ENCODE measurements around the gene RILPL1. TPM values are rescaled to one million over a fixed set of nuclear protein-coding genes. Genes with fewer than 3 reads are reported as not detected.

The RILPL1 gene
- total and polyA plus RNA-seq, 2 experiments from 2014 or later = 13.6 to 17.5 TPM

GRCh38 chr12:123499332-123499731 is 34.2 kb downstream of the RILPL1 start:
- no peaks in the 10 kb centered on the region for H3K9me3 ChIP-seq (ENCODE audit: low read depth)
- H3K36me3 ChIP-seq (replicated peaks; ENCODE audit: insufficient read depth, low read depth) = no peaks in the 10 kb centered on the region
- H3K4me1 ChIP-seq (ENCODE audit: insufficient read depth) = no peaks in the 10 kb centered on the region
- H3K79me2 ChIP-seq = no peaks in the 10 kb centered on the region
- DNase-seq (ENCODE audit: low spot score) = no peak
- no peak overlapping the region for H3K4me3 ChIP-seq
- H3K4me2 ChIP-seq = no peak overlapping the region
- H2AFZ ChIP-seq = no peak overlapping the region
- WGBS (ENCODE audit: low lambda C conversion rate, missing lambda C conversion rate) = 95% methylated on average over 16 of the region's 16 CpGs
- TF ChIP-seq EZH2phosphoT487 (IDR thresholded peaks at IDR 0.05; ENCODE audit: low read depth, severe bottlenecking, unreplicated experiment) = no peak
- TF ChIP-seq CTCF (IDR thresholded peaks at IDR 0.05; ENCODE audit: poor library complexity) = no peak
- TF ChIP-seq EZH2 (IDR thresholded peaks at IDR 0.05; ENCODE audit: borderline replicate concordance) = no peak
- H4K20me1 ChIP-seq (ENCODE audit: insufficient read depth, poor library complexity, severe bottlenecking) = no peaks in the 10 kb centered on the region
- no peak overlapping the region for H3K27ac ChIP-seq
- H3K27me3 ChIP-seq = no peaks in the 10 kb centered on the region
- no peaks in the 10 kb centered on the region for H3K9me2 ChIP-seq (replicated peaks; ENCODE audit: insufficient read depth)

- Histone ChIP-seq H3K36me3 (replicated peaks; ENCODE audit: insufficient read depth, low read depth) (no peaks in the 10 kb centered on the region), H3K4me1 (ENCODE audit: insufficient read depth) (no peaks in the 10 kb centered on the region), H3K4me3 (no peak overlapping the region), H3K9me3 (ENCODE audit: low read depth) (no peaks in the 10 kb centered on the region), H3K79me2 (no peaks in the 10 kb centered on the region), H3K9me2 (replicated peaks; ENCODE audit: insufficient read depth) (no peaks in the 10 kb centered on the region), H3K27me3 (no peaks in the 10 kb centered on the region), H3K27ac (no peak overlapping the region), H3K4me2 (no peak overlapping the region), H2AFZ (no peak overlapping the region), H4K20me1 (ENCODE audit: insufficient read depth, poor library complexity, severe bottlenecking) (no peaks in the 10 kb centered on the region)
- 93% methylated on average over 13 of the region's 13 CpGs for WGBS (ENCODE audit: low lambda C conversion rate, missing lambda C conversion rate)
- TF ChIP-seq EZH2 (IDR thresholded peaks at IDR 0.05; ENCODE audit: borderline replicate concordance) (no peak), CTCF (IDR thresholded peaks at IDR 0.05; ENCODE audit: poor library complexity) (no peak), EZH2phosphoT487 (IDR thresholded peaks at IDR 0.05; ENCODE audit: low read depth, severe bottlenecking, unreplicated experiment) (no peak)
- DNase-seq (ENCODE audit: low spot score) = no peak
Observed at GRCh38 chr12:123498126-123498825, 35.2 kb downstream of the RILPL1 start.

- TF ChIP-seq EZH2phosphoT487 (IDR thresholded peaks at IDR 0.05; ENCODE audit: low read depth, severe bottlenecking, unreplicated experiment) (no peak), EZH2 (IDR thresholded peaks at IDR 0.05; ENCODE audit: borderline replicate concordance) (no peak), CTCF (IDR thresholded peaks at IDR 0.05; ENCODE audit: poor library complexity) (no peak)
- H3K4me2 ChIP-seq = no peak overlapping the region
- DNase-seq (ENCODE audit: low spot score) = no peak
- H3K9me2 ChIP-seq (replicated peaks; ENCODE audit: insufficient read depth) = no peaks in the 10 kb centered on the region
- no peak overlapping the region for H3K4me3 ChIP-seq
- no peaks in the 10 kb centered on the region for H3K36me3 ChIP-seq (replicated peaks; ENCODE audit: insufficient read depth, low read depth)
- no peak overlapping the region for H3K27ac ChIP-seq
- H3K27me3 ChIP-seq = no peaks in the 10 kb centered on the region
- H2AFZ ChIP-seq = no peak overlapping the region
- WGBS (ENCODE audit: low lambda C conversion rate, missing lambda C conversion rate) = 97% methylated on average over 7 of the region's 7 CpGs
- H3K9me3 ChIP-seq (ENCODE audit: low read depth) = no peaks in the 10 kb centered on the region
- no peaks in the 10 kb centered on the region for H3K79me2 ChIP-seq
- H3K4me1 ChIP-seq (ENCODE audit: insufficient read depth) = no peaks in the 10 kb centered on the region
- no peaks in the 10 kb centered on the region for H4K20me1 ChIP-seq (ENCODE audit: insufficient read depth, poor library complexity, severe bottlenecking)
Observed at GRCh38 chr12:123497065-123497464, 36.5 kb downstream of the RILPL1 start.

Data from hepatocyte (in vitro differentiated cells).